SK-N-SH (cell line): ENCODE data around the gene UBE2K. TPM values are rescaled to one million over a fixed set of nuclear protein-coding genes. Genes with fewer than 3 reads are reported as not detected.
"Not testable (repeated sequence)": the region's sequence is repeated elsewhere in the genome, so short reads cannot be mapped to it uniquely, and the experiment has no call there.

Experiments used
- CTCF ChIA-PET: fragments of 300-600, 350-600 bp; formaldehyde crosslinking; extraction: SDS; loops from one replicate; lab custom pipeline; 2021; lab: Yijun Ruan, JAX
- POLR2A ChIA-PET: fragments of 350-600 bp; sonication (Branson Sonifier 250); formaldehyde crosslinking; extraction: SDS; loops from one replicate; lab custom pipeline; 2020; ENCODE audit warnings: antibody characterized with exemption, inconsistent platforms; lab: Yijun Ruan, JAX
- DNase-seq: peaks from one replicate; pipeline ENCODE4 v3.0.0; 2012
- H2AFZ ChIP-seq: fragments of 200-600 bp; sonication (generic); 2 replicates; pipeline ENCODE4 v1.8.1; 2016; ENCODE audit warnings: antibody characterized with exemption, mild to moderate bottlenecking, low read depth
- H3F3A ChIP-seq: fragments of 200-600 bp; sonication (generic); replicated peaks from 2 replicates; pipeline ENCODE3; 2016; ENCODE audit warnings: antibody characterized with exemption, mild to moderate bottlenecking; ENCODE audit not compliant: insufficient read depth
- H3K27ac ChIP-seq, 2 experiments: fragments of 200-500 bp in 1 of 2; fragments of 200-600 bp in 1 of 2; sonication (Bioruptor generic) in 1 of 2; sonication (generic), shearing (Covaris generic) in 1 of 2; 2 replicates each; pipeline versions ENCODE4 v1.5.1 to v1.6.1; 2014 to 2016; ENCODE audit warnings: low read depth in 2 of 2, inconsistent platforms in 1 of 2, low read length in 1 of 2, mild to moderate bottlenecking in 1 of 2, mixed read lengths in 1 of 2
- H3K27me3 ChIP-seq: fragments of 200-600 bp; sonication (generic), shearing (Covaris generic); 2 replicates; pipeline ENCODE4 v1.6.1; 2016; ENCODE audit warnings: mixed run types; ENCODE audit not compliant: insufficient read depth
- H3K36me3 ChIP-seq, 2 experiments: fragments of 200-500 bp in 1 of 2; fragments of 200-600 bp in 1 of 2; sonication (Bioruptor generic) in 1 of 2; sonication (generic) in 1 of 2; replicated peaks in 1 of 2; 2 replicates each; pipeline versions ENCODE3 to v1.5.1; 2014 to 2016; ENCODE audit warnings: low read length in 1 of 2, mild to moderate bottlenecking in 1 of 2; ENCODE audit not compliant: insufficient read depth in 2 of 2, control insufficient read depth in 1 of 2
- H3K4me1 ChIP-seq, 2 experiments: fragments of 200-500 bp in 1 of 2; fragments of 200-600 bp in 1 of 2; sonication (Bioruptor generic) in 1 of 2; sonication (generic), shearing (Covaris generic) in 1 of 2; 2 replicates each; pipeline versions ENCODE4 v1.5.1 to v1.6.1; 2014 to 2016; ENCODE audit warnings: low read depth in 1 of 2, low read length in 1 of 2, mixed run types in 1 of 2; ENCODE audit not compliant: insufficient read depth in 2 of 2, control insufficient read depth in 1 of 2
- H3K4me2 ChIP-seq: fragments of 200-600 bp; sonication (generic), shearing (Covaris generic); 2 replicates; pipeline ENCODE4 v1.6.1; 2017; ENCODE audit warnings: mixed run types
- H3K4me3 ChIP-seq, 2 experiments: fragments of 200-500 bp in 1 of 2; fragments of 200-600 bp in 1 of 2; sonication (Bioruptor generic) in 1 of 2; sonication (generic), shearing (Covaris generic) in 1 of 2; 2 replicates each; pipeline versions ENCODE4 v1.5.1 to v1.8.1; 2014 to 2016; ENCODE audit warnings: low read depth in 2 of 2, inconsistent platforms in 1 of 2, low read length in 1 of 2, mild to moderate bottlenecking in 1 of 2, mixed read lengths in 1 of 2, moderate library complexity in 1 of 2
- H3K79me2 ChIP-seq: fragments of 200-600 bp; sonication (generic); 2 replicates; pipeline ENCODE4 v1.8.1; 2017; ENCODE audit warnings: mild to moderate bottlenecking; ENCODE audit not compliant: insufficient read depth
- H3K9ac ChIP-seq: fragments of 200-600 bp; sonication (generic); 2 replicates; pipeline ENCODE4 v1.6.1; 2017; ENCODE audit warnings: mixed run types
- H3K9me2 ChIP-seq: fragments of 200-600 bp; sonication (generic); 2 replicates; pipeline ENCODE4 v1.6.1; 2017; ENCODE audit warnings: mixed run types
- H3K9me3 ChIP-seq: fragments of 200-600 bp; sonication (generic); 2 replicates; pipeline ENCODE4 v1.6.1; 2017; ENCODE audit warnings: mixed run types, mild to moderate bottlenecking, moderate library complexity
- H4K20me1 ChIP-seq: fragments of 200-600 bp; sonication (generic); 2 replicates; pipeline ENCODE4 v1.6.1; 2017; ENCODE audit warnings: mild to moderate bottlenecking, mixed run types; ENCODE audit not compliant: insufficient read depth
- CHD2 ChIP-seq: fragments of 150-350 bp; IDR thresholded peaks from 2 replicates; pipeline ENCODE4 v1.6.1; 2018; ENCODE audit warnings: low read length; ENCODE audit not compliant: partially characterized antibody
- ELF1 ChIP-seq: IDR thresholded peaks from 2 replicates; pipeline ENCODE4 v1.4.0; 2012
- EZH2phosphoT487 ChIP-seq: fragments of 200-600 bp; sonication (generic); IDR thresholded peaks from 2 replicates; pipeline ENCODE4 v1.6.1; 2017; ENCODE audit warnings: low read depth, mixed run types, mild to moderate bottlenecking, antibody characterized with exemption, moderate library complexity, borderline replicate concordance
- FOXJ3 ChIP-seq: sonication (generic); formaldehyde crosslinking; IDR thresholded peaks from 2 replicates; pipeline ENCODE4 v1.5.1; 2020; ENCODE audit warnings: mild to moderate bottlenecking, missing genetic modification reagents
- FOXM1 ChIP-seq: IDR thresholded peaks from 2 replicates; pipeline ENCODE4 v1.4.0; 2012; ENCODE audit warnings: low read depth, mild to moderate bottlenecking
- JUND ChIP-seq: IDR thresholded peaks from 2 replicates; pipeline ENCODE4 v1.4.0; 2012
- MAX ChIP-seq: IDR thresholded peaks from 2 replicates; pipeline ENCODE4 v1.4.0; 2012; ENCODE audit warnings: low read depth
- MEF2A ChIP-seq: IDR thresholded peaks from 2 replicates; pipeline ENCODE4 v1.4.0; 2012; ENCODE audit warnings: low read depth, borderline replicate concordance
- POLR2AphosphoS5 ChIP-seq: IDR thresholded peaks from 2 replicates; pipeline ENCODE4 v1.6.1; 2012; ENCODE audit warnings: low read depth, low read length
- RXRA ChIP-seq: IDR thresholded peaks from 2 replicates; pipeline ENCODE4 v1.4.0; 2012; ENCODE audit warnings: low read depth, mild to moderate bottlenecking, borderline replicate concordance
- SIN3A ChIP-seq: IDR thresholded peaks from 2 replicates; pipeline ENCODE4 v1.6.1; 2012; ENCODE audit warnings: low read depth, mild to moderate bottlenecking, low read length, moderate library complexity, borderline replicate concordance
- SMC3 ChIP-seq: IDR thresholded peaks from 2 replicates; pipeline ENCODE4 v1.6.1; 2012; ENCODE audit warnings: low read depth, low read length, improper control_type of control experiment
- TAF1 ChIP-seq: IDR thresholded peaks from 2 replicates; pipeline ENCODE4 v1.6.1; 2012; ENCODE audit warnings: low read depth, mild to moderate bottlenecking, low read length, moderate library complexity, borderline replicate concordance
- TCF12 ChIP-seq: IDR thresholded peaks from 2 replicates; pipeline ENCODE4 v1.4.0; 2012
- WGBS: methylation state at CpG from one replicate; pipeline ENCODE4 v1.1.6; 2017; ENCODE audit warnings: low lambda C conversion rate; 5-methylcytosine and 5-hydroxymethylcytosine counted together
- polyA plus RNA-seq, 3 experiments: library from polyadenylated mRNA; depleted of rRNA; stranded (reverse); fragments of >200 nt; gene quantifications; 2 replicates each; pipeline ENCODE4 v1.2.3, GENCODE V29; 2012
- TF ChIP-seq, protein P1 (sequence below): IDR thresholded peaks from 2 replicates; pipeline ENCODE4 v1.4.0; 2012; ENCODE audit warnings: low read depth, borderline replicate concordance
- TF ChIP-seq, protein P2 (sequence below): fragments of 200-600 bp; sonication (generic); IDR thresholded peaks from 2 replicates; pipeline ENCODE4 v1.6.1; 2017; ENCODE audit warnings: antibody characterized with exemption, mild to moderate bottlenecking, moderate library complexity
- TF ChIP-seq, protein P3 (sequence below): IDR thresholded peaks from 2 replicates; pipeline ENCODE4; 2012

The UBE2K gene
- polyA plus RNA-seq, 1 of the 3 experiments (the other 2 are of a cell fraction), result 102 TPM

GRCh38 chr4:39702716-39703115, 4.8 kb downstream of the UBE2K start:
- Histone ChIP-seq H3K79me2 (peaks cover 98% of the 10 kb centered on the region), H2AFZ (no peak overlapping the region), H3F3A (peaks cover 21% of the 10 kb centered on the region), H3K9me3 (no peaks in the 10 kb centered on the region), H4K20me1 (peaks cover 79% of the 10 kb centered on the region), H3K9me2 (no peaks in the 10 kb centered on the region), H3K4me3 (no peak overlapping the region), H3K36me3 (peaks cover 0 to 30% of the 10 kb centered on the region in 2 experiments), H3K4me1 (peaks cover 5 to 6% of the 10 kb centered on the region in 2 experiments; a peak in 2 of 4 replicates), H3K27ac (no peak overlapping the region), H3K27me3 (no peaks in the 10 kb centered on the region), H3K9ac (no peak overlapping the region), H3K4me2 (no peak overlapping the region)
- POLR2A ChIA-PET, result no interaction called here
- CTCF ChIA-PET, result interaction anchor here (0.6 kb wide), 1 partner anchor 217 kb away, joined by 3 read pairs; no protein-coding TSS in a partner anchor
- DNase-seq, result no peak
- 100% methylated on average over 2 of the region's 2 CpGs for WGBS
- TF ChIP-seq MAX, result no peak
- no peak for TF ChIP-seq POLR2AphosphoS5
- no peak for TF ChIP-seq SIN3A
- no peak for TF ChIP-seq FOXJ3
- no peak for TF ChIP-seq CHD2
- TF ChIP-seq SMC3, result no peak
- no peak for TF ChIP-seq MEF2A
- TF ChIP-seq EZH2phosphoT487, result no peak
- no peak for TF ChIP-seq TCF12
- no peak for TF ChIP-seq FOXM1
- TF ChIP-seq, protein P1, sequence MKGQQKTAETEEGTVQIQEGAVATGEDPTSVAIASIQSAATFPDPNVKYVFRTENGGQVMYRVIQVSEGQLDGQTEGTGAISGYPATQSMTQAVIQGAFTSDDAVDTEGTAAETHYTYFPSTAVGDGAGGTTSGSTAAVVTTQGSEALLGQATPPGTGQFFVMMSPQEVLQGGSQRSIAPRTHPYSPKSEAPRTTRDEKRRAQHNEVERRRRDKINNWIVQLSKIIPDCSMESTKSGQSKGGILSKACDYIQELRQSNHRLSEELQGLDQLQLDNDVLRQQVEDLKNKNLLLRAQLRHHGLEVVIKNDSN, result no peak
- TF ChIP-seq JUND, result no peak
- TF ChIP-seq, protein P2, sequence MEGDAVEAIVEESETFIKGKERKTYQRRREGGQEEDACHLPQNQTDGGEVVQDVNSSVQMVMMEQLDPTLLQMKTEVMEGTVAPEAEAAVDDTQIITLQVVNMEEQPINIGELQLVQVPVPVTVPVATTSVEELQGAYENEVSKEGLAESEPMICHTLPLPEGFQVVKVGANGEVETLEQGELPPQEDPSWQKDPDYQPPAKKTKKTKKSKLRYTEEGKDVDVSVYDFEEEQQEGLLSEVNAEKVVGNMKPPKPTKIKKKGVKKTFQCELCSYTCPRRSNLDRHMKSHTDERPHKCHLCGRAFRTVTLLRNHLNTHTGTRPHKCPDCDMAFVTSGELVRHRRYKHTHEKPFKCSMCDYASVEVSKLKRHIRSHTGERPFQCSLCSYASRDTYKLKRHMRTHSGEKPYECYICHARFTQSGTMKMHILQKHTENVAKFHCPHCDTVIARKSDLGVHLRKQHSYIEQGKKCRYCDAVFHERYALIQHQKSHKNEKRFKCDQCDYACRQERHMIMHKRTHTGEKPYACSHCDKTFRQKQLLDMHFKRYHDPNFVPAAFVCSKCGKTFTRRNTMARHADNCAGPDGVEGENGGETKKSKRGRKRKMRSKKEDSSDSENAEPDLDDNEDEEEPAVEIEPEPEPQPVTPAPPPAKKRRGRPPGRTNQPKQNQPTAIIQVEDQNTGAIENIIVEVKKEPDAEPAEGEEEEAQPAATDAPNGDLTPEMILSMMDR, result no peak
- TF ChIP-seq, protein P3, sequence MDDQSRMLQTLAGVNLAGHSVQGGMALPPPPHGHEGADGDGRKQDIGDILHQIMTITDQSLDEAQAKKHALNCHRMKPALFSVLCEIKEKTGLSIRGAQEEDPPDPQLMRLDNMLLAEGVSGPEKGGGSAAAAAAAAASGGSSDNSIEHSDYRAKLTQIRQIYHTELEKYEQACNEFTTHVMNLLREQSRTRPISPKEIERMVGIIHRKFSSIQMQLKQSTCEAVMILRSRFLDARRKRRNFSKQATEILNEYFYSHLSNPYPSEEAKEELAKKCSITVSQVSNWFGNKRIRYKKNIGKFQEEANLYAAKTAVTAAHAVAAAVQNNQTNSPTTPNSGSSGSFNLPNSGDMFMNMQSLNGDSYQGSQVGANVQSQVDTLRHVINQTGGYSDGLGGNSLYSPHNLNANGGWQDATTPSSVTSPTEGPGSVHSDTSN, result no peak
- TF ChIP-seq ELF1, result no peak
- TF ChIP-seq RXRA, result no peak
- TF ChIP-seq TAF1, result no peak

GRCh38 chr4:39704789-39705188, 6.9 kb downstream of the UBE2K start:
- CTCF ChIA-PET, H3K4me3 ChIP-seq, H3K9me2 ChIP-seq, DNase-seq, H3K9ac ChIP-seq, H3K27me3 ChIP-seq, H3K4me2 ChIP-seq, H3K9me3 ChIP-seq, H3K27ac ChIP-seq, H2AFZ ChIP-seq: not testable (repeated sequence)
- WGBS, result 96% methylated on average over 13 of the region's 13 CpGs
- H3K4me1 ChIP-seq, result peaks cover 2 to 19% of the 10 kb centered on the region in 2 experiments; a peak in 3 of 4 replicates
- H3K36me3 ChIP-seq, result peaks cover 0 to 30% of the 10 kb centered on the region in 2 experiments
- H4K20me1 ChIP-seq, result peaks cover 86% of the 10 kb centered on the region
- peaks cover 21% of the 10 kb centered on the region for H3F3A ChIP-seq
- POLR2A ChIA-PET, result interaction anchor here (0.6 kb wide), 1 partner anchor 143 kb away, joined by 3 read pairs; no protein-coding TSS in a partner anchor
- peaks cover 100% of the 10 kb centered on the region for H3K79me2 ChIP-seq
